Right hindlimb (tissue), 1 donor: Measurements from ENCODE around the gene MED13.
"Not testable (repeated sequence)": the region's sequence is repeated elsewhere in the genome, so short reads cannot be mapped to it uniquely, and the experiment has no call there.

Experiments
- DNase-seq: peaks from one replicate; pipeline ENCODE4 v3.0.0-alpha.2; 2018

MED13 gene

GRCh38 chr17:61904094-61904710 is 160.9 kb downstream of the MED13 start:
- DNase-seq = no peak

- no peak for DNase-seq
These were observed 161.8 kb downstream of the MED13 start for GRCh38 chr17:61903251-61903650.

- DNase-seq = no peak
These were observed 167.4 kb downstream of the MED13 start for GRCh38 chr17:61897548-61898180.

- no peak for DNase-seq
These were observed 169.7 kb downstream of the MED13 start for GRCh38 chr17:61895391-61895790.

- not testable (repeated sequence) for DNase-seq
These were observed 170.8 kb downstream of the MED13 start for GRCh38 chr17:61894310-61894709.
